HepG2 (cell line): ENCODE data around the gene SHISA5. TPM values are rescaled to one million over a fixed set of nuclear protein-coding genes. Genes with fewer than 3 reads are reported as not detected.
A peak's percentile ranks its signal among the peaks of the same experiment; 100 is the strongest.

ENCODE experiments used
- CREB1 ChIP-seq, 2 experiments: fragments of 450-650 bp in 1 of 2; IDR thresholded peaks; 2 replicates each; pipeline ENCODE4 v1.6.1; 2016 to 2017; ENCODE audit warnings: control low read depth in 1 of 2, mild to moderate bottlenecking in 1 of 2, missing compliant biosample characterization in 1 of 2, missing genetic modification characterization in 1 of 2
- DMTF1 ChIP-seq: sonication (generic); formaldehyde crosslinking; IDR thresholded peaks from 2 replicates; pipeline ENCODE4 v1.4.0; 2020; ENCODE audit warnings: mild to moderate bottlenecking, missing genetic modification reagents
- EP300 ChIP-seq, 3 experiments: sonication (generic) in 1 of 3; formaldehyde crosslinking in 1 of 3; IDR thresholded peaks; 2 replicates each; pipeline versions ENCODE4 v1.5.1 to v1.6.1; 2011 to 2020; ENCODE audit warnings: low read depth in 2 of 3, low read length in 2 of 3, borderline replicate concordance in 1 of 3, improper control_type of control experiment in 1 of 3, mild to moderate bottlenecking in 1 of 3, missing genetic modification reagents in 1 of 3, moderate library complexity in 1 of 3
- HES4 ChIP-seq: sonication (generic); formaldehyde crosslinking; IDR thresholded peaks from 2 replicates; pipeline ENCODE4 v1.9.0; 2021; ENCODE audit warnings: mild to moderate bottlenecking, missing genetic modification reagents, borderline replicate concordance
- HMGA1 ChIP-seq: sonication (generic); formaldehyde crosslinking; conservative IDR thresholded peaks from 2 replicates; pipeline ENCODE4 v1.4.0; 2020; ENCODE audit warnings: missing genetic modification reagents
- JUNB ChIP-seq: sonication (generic); formaldehyde crosslinking; IDR thresholded peaks from 2 replicates; pipeline ENCODE4 v1.8.0; 2022; ENCODE audit warnings: missing genetic modification reagents, mild to moderate bottlenecking, borderline replicate concordance
- KLF15 ChIP-seq: sonication (generic); formaldehyde crosslinking; IDR thresholded peaks from 2 replicates; pipeline ENCODE4 v1.8.1; 2023; ENCODE audit warnings: borderline replicate concordance, mild to moderate bottlenecking, inconsistent platforms, missing genetic modification reagents, mixed read lengths
- MIXL1 ChIP-seq: IDR thresholded peaks from 2 replicates; pipeline ENCODE4 v1.6.1; 2016
- MLXIP ChIP-seq: sonication (generic); formaldehyde crosslinking; IDR thresholded peaks from 2 replicates; pipeline ENCODE4 v1.9.0; 2021; ENCODE audit warnings: missing genetic modification reagents, borderline replicate concordance
- POGZ ChIP-seq: sonication (generic); formaldehyde crosslinking; IDR thresholded peaks from 2 replicates; pipeline ENCODE4 v1.4.0; 2020; ENCODE audit warnings: mild to moderate bottlenecking, missing genetic modification reagents
- RCOR2 ChIP-seq: IDR thresholded peaks from 2 replicates; pipeline ENCODE4 v1.6.1; 2016; ENCODE audit warnings: missing biosample characterization, missing genetic modification reagents
- SP4 ChIP-seq: sonication (generic); formaldehyde crosslinking; IDR thresholded peaks from 2 replicates; pipeline ENCODE4 v1.8.1; 2023; ENCODE audit warnings: mild to moderate bottlenecking, missing genetic modification reagents
- YY1 ChIP-seq: IDR thresholded peaks from 2 replicates; pipeline ENCODE4 v1.6.1; 2011; ENCODE audit warnings: low read length, low read depth, moderate library complexity, mild to moderate bottlenecking; ENCODE audit not compliant: insufficient read depth, insufficient replicate concordance
- ZBTB38 ChIP-seq: sonication (generic); formaldehyde crosslinking; IDR thresholded peaks from 2 replicates; pipeline ENCODE4 v1.5.1; 2020; ENCODE audit warnings: mild to moderate bottlenecking, missing genetic modification reagents
- ZNF781 ChIP-seq: sonication (generic); formaldehyde crosslinking; IDR thresholded peaks from 2 replicates; pipeline ENCODE4 v1.5.1; 2020; ENCODE audit warnings: borderline replicate concordance, mild to moderate bottlenecking, missing genetic modification reagents; ENCODE audit errors: not compliant biosample characterization
- polyA plus RNA-seq, 8 experiments: library from polyadenylated mRNA; depleted of rRNA in 3 of 8; stranded (reverse) in 7 of 8; unstranded in 1 of 8; fragments of >200 nt; fragmentation: Illumina TruSeq in 4 of 8; extraction: Trizol in 4 of 8; gene quantifications; 2 replicates each; pipeline versions ENCODE4 v1.2.1 to v1.2.3, GENCODE V29; 2011 to 2016; ENCODE audit warnings: low read depth in 4 of 8, missing spikeins in 1 of 8, mixed read lengths in 1 of 8; ENCODE audit not compliant: insufficient read depth in 1 of 8
- total RNA-seq, 5 experiments: library from RNA; depleted of rRNA; stranded (reverse); fragments of >200 nt; fragmentation: Illumina TruSeq; extraction: Trizol; gene quantifications; 2 replicates each; pipeline ENCODE4 v1.2.3, GENCODE V29; 2016; ENCODE audit warnings: low read depth in 1 of 5
- TF ChIP-seq, protein P1 (sequence below): sonication (generic); formaldehyde crosslinking; IDR thresholded peaks from 2 replicates; pipeline ENCODE4 v1.5.1; 2020; ENCODE audit warnings: missing genetic modification reagents, mild to moderate bottlenecking, borderline replicate concordance
- TF ChIP-seq, protein P2 (sequence below): IDR thresholded peaks from 2 replicates; pipeline ENCODE4 v1.6.1; 2016; ENCODE audit warnings: missing genetic modification reagents, missing compliant biosample characterization
- TF ChIP-seq, protein P3 (sequence below): sonication (generic); formaldehyde crosslinking; IDR thresholded peaks from 2 replicates; pipeline ENCODE4 v1.5.1; 2020; ENCODE audit warnings: mild to moderate bottlenecking, moderate library complexity, missing genetic modification reagents

SHISA5 gene
- total and polyA plus RNA-seq, 2 of the 13 experiments (the other 11 are each of a cell fraction or from before 2014, with no cell fraction given), result 75.8 to 91.4 TPM

GRCh38 chr3:48429960-48430707 lies 73.8 kb downstream of the SHISA5 start, which contains the start of gene PLXNB1 (continued):
- TF ChIP-seq, protein P1, sequence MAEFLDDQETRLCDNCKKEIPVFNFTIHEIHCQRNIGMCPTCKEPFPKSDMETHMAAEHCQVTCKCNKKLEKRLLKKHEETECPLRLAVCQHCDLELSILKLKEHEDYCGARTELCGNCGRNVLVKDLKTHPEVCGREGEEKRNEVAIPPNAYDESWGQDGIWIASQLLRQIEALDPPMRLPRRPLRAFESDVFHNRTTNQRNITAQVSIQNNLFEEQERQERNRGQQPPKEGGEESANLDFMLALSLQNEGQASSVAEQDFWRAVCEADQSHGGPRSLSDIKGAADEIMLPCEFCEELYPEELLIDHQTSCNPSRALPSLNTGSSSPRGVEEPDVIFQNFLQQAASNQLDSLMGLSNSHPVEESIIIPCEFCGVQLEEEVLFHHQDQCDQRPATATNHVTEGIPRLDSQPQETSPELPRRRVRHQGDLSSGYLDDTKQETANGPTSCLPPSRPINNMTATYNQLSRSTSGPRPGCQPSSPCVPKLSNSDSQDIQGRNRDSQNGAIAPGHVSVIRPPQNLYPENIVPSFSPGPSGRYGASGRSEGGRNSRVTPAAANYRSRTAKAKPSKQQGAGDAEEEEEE (CRISPR knock-in tag), result peak; percentile 84; the same call in 1 of the 2 replicates
- TF ChIP-seq CREB1 (IDR thresholded peaks at IDR 0.05) (no peak), CREB1 (CRISPR knock-in tag; IDR thresholded peaks at IDR 0.05) (peak; percentile 87), EP300 (IDR thresholded peaks at IDR 0.05; ENCODE audit: low read depth in 2 of 2, low read length in 2 of 2) (peak; percentile 70 to 96), EP300 (CRISPR knock-in tag; IDR thresholded peaks at IDR 0.05; ENCODE audit: borderline replicate concordance) (peak; percentile 90), MIXL1 (CRISPR knock-in tag) (peak; percentile 80; the same call in 1 of the 2 replicates), ZNF781 (CRISPR knock-in tag) (peak; percentile 95), ZBTB38 (CRISPR knock-in tag) (no peak), HMGA1 (no peak), HES4 (CRISPR knock-in tag) (peak; percentile 79; the same call in 1 of the 2 replicates), MLXIP (CRISPR knock-in tag) (no peak), KLF15 (peak; percentile 86; the same call in 1 of the 2 replicates), POGZ (CRISPR knock-in tag) (peak; percentile 85), JUNB (CRISPR knock-in tag) (peak; percentile 85), SP4 (CRISPR knock-in tag) (no peak), YY1 (peak; percentile 64), RCOR2 (CRISPR knock-in tag) (peak; percentile 65; the same call in 1 of the 2 replicates), DMTF1 (CRISPR knock-in tag) (no peak)
- TF ChIP-seq, protein P2, sequence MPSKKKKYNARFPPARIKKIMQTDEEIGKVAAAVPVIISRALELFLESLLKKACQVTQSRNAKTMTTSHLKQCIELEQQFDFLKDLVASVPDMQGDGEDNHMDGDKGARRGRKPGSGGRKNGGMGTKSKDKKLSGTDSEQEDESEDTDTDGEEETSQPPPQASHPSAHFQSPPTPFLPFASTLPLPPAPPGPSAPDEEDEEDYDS (CRISPR knock-in tag), result peak; percentile 76; the same call in 1 of the 2 replicates
- TF ChIP-seq, protein P3, sequence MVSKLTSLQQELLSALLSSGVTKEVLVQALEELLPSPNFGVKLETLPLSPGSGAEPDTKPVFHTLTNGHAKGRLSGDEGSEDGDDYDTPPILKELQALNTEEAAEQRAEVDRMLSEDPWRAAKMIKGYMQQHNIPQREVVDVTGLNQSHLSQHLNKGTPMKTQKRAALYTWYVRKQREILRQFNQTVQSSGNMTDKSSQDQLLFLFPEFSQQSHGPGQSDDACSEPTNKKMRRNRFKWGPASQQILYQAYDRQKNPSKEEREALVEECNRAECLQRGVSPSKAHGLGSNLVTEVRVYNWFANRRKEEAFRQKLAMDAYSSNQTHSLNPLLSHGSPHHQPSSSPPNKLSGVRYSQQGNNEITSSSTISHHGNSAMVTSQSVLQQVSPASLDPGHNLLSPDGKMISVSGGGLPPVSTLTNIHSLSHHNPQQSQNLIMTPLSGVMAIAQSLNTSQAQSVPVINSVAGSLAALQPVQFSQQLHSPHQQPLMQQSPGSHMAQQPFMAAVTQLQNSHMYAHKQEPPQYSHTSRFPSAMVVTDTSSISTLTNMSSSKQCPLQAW (CRISPR knock-in tag), result peak; percentile 99
